Mammary epithelial cell (primary cell): Measurements from ENCODE around the gene RNF150.

Source experiments
- CTCF ChIP-seq, 2 donors: IDR thresholded peaks in 1 of 2; conservative IDR thresholded peaks in 1 of 2; 2 replicates each; pipeline ENCODE4 v1.5.1; 2011 to 2012; ENCODE audit warnings: inconsistent platforms in 2 of 2, low read length in 2 of 2, mild to moderate bottlenecking in 2 of 2, control low read depth in 1 of 2, low read depth in 1 of 2; ENCODE audit not compliant: insufficient read depth in 1 of 2; ENCODE audit errors: extremely low read depth in 1 of 2
- EZH2 ChIP-seq: IDR thresholded peaks from 2 replicates; pipeline ENCODE4 v1.6.1; 2012; ENCODE audit warnings: low read length, inconsistent platforms, borderline replicate concordance

DNA sequence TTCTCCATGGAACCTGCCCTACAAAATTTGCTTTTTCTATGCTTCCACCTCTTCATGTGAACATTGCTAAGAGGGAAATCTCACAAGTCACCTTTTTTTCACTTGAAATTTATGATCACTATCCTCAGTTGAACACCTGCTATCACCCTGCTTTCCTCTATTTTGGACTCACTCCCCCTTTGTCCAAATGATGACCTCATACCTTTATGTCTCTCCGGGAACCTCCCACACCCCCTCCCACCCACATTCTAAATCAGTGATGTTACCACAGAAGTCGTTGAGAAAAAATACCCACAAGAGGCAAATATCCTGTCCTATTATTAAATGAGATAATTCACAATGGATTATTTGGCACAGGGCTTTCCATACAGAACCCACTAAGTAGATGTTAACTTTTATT is 156.5 kb downstream of the RNF150 start:
- TF ChIP-seq CTCF (conservative IDR thresholded peaks at IDR 0.05 in 1 of 2, IDR thresholded peaks at IDR 0.05 in 1 of 2; ENCODE audit: extremely low read depth in 1 of 2, insufficient read depth in 1 of 2, low read depth in 1 of 2, low read length in 2 of 2) (no peak), EZH2 (no peak)
